MM.1S (cell line): ENCODE data around the gene IRS1.
A peak's percentile ranks its signal among the peaks of the same experiment; 100 is the strongest.

ENCODE experiments used
- DNase-seq: peaks from one replicate; pipeline ENCODE4 v3.0.0-alpha.2; 2015
- H2AFZ ChIP-seq: fragments of 300-600 bp; sonication (generic); 2 replicates; pipeline ENCODE4 v1.6.0; 2016; ENCODE audit warnings: antibody characterized with exemption, low read length
- H3F3A ChIP-seq: fragments of 300-600 bp; sonication (generic); 2 replicates; pipeline ENCODE4 v1.6.1; 2016; ENCODE audit warnings: mild to moderate bottlenecking, antibody characterized with exemption, low read length, moderate library complexity, mixed read lengths; ENCODE audit not compliant: insufficient read depth
- H3K27ac ChIP-seq: fragments of 300-600 bp; sonication (generic); 2 replicates; pipeline ENCODE4 v1.5.1; 2016; ENCODE audit warnings: mild to moderate bottlenecking, low read length
- H3K27me3 ChIP-seq: fragments of 300-600 bp; sonication (generic); replicated peaks from 2 replicates; pipeline ENCODE4 v1.6.0; 2016; ENCODE audit warnings: low read length; ENCODE audit not compliant: insufficient read depth
- H3K36me3 ChIP-seq: fragments of 300-600 bp; sonication (generic); replicated peaks from 2 replicates; pipeline ENCODE4 v1.6.1; 2016; ENCODE audit warnings: mild to moderate bottlenecking, low read length, mixed read lengths; ENCODE audit not compliant: insufficient read depth
- H3K4me1 ChIP-seq: fragments of 300-600 bp; sonication (generic); 2 replicates; pipeline ENCODE4 v1.6.1; 2016; ENCODE audit warnings: low read length, mixed read lengths
- H3K4me2 ChIP-seq: fragments of 300-600 bp; sonication (generic); 2 replicates; pipeline ENCODE4 v1.6.0; 2016; ENCODE audit warnings: low read depth, low read length
- H3K4me3 ChIP-seq: fragments of 300-600 bp; sonication (generic); 2 replicates; pipeline ENCODE4 v1.5.1; 2016; ENCODE audit warnings: low read length, mixed read lengths
- H3K79me2 ChIP-seq: fragments of 300-600 bp; sonication (generic); 2 replicates; pipeline ENCODE4 v1.6.1; 2016; ENCODE audit warnings: mixed run types, low read length, mixed read lengths
- H3K9ac ChIP-seq: fragments of 300-600 bp; sonication (generic); 2 replicates; pipeline ENCODE4 v1.6.1; 2016; ENCODE audit warnings: low read length, mixed read lengths
- H3K9me2 ChIP-seq: fragments of 300-600 bp; sonication (generic); replicated peaks from 2 replicates; pipeline ENCODE4 v1.6.1; 2016; ENCODE audit warnings: mild to moderate bottlenecking, low read length, mixed read lengths; ENCODE audit not compliant: insufficient read depth
- H3K9me3 ChIP-seq: fragments of 300-600 bp; sonication (generic); replicated peaks from 2 replicates; pipeline ENCODE4 v1.6.1; 2016; ENCODE audit warnings: mild to moderate bottlenecking, low read length, mixed read lengths; ENCODE audit not compliant: insufficient read depth
- H4K20me1 ChIP-seq: fragments of 300-600 bp; sonication (generic); 2 replicates; pipeline ENCODE4 v1.6.1; 2016; ENCODE audit warnings: mild to moderate bottlenecking, low read length, moderate library complexity, mixed read lengths; ENCODE audit not compliant: insufficient read depth
- EZH2 ChIP-seq: fragments of 300-600 bp; sonication (generic); optimal IDR thresholded peaks from 2 replicates; pipeline ENCODE3; 2017; ENCODE audit warnings: low read depth, mild to moderate bottlenecking, antibody characterized with exemption, low read length, mixed read lengths
- EZH2phosphoT487 ChIP-seq: fragments of 300-600 bp; sonication (generic); IDR thresholded peaks from 2 replicates; pipeline ENCODE4 v1.6.1; 2018; ENCODE audit warnings: antibody characterized with exemption, low read length
- TF ChIP-seq, protein P1 (sequence below): fragments of 300-600 bp; sonication (generic); IDR thresholded peaks from 2 replicates; pipeline ENCODE4 v1.5.1; 2016; ENCODE audit warnings: antibody characterized with exemption, low read length, mixed read lengths

The IRS1 gene

DNA sequence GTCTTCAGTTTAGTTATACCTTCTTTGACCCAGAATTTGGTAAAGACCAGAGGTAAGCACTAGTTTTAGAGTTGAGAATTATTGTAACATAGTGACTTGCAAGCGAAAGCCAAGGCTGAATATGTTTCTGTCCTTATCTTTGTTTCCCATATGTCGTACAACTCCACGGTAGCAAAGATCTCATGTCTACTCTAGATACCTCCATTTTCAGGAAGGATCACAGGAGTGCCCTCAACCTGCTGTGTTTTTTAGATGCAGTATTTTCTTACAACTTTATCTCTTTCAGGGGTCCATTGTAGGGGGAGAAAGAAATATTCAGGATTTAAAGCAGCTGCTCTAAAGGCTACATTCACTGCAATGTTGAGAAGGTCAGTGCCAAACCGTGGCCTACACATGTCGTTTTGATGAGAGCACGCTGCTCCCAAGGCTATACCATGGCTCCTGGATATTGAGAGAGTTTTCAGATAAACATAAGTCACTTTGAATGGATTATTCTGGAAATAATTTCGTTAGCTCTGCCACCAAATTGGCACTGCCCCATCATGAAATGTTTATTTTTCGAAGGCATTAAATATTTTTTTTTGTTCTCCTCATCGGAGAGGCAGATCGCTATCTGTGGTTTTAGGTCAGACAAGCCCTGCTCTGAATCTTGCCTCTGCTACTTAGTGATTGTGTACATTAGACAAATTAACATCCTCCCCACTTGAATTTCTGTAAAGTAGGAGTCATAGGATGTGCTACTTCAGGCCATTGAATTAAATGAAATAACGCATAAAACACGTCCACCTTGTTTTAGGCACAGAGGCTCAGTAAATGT, 38.4 kb upstream of the IRS1 start:
- H3K4me1 ChIP-seq, result peaks cover 18% of the 10 kb centered on the region
- H3K9me2 ChIP-seq, result no peaks in the 10 kb centered on the region
- peaks cover 18% of the 10 kb centered on the region for H3F3A ChIP-seq
- no peak for DNase-seq
- H3K27me3 ChIP-seq, result no peaks in the 10 kb centered on the region
- H3K4me3 ChIP-seq, result no peak overlapping the region
- TF ChIP-seq EZH2phosphoT487 (no peak), EZH2 (no peak)
- TF ChIP-seq, protein P1, sequence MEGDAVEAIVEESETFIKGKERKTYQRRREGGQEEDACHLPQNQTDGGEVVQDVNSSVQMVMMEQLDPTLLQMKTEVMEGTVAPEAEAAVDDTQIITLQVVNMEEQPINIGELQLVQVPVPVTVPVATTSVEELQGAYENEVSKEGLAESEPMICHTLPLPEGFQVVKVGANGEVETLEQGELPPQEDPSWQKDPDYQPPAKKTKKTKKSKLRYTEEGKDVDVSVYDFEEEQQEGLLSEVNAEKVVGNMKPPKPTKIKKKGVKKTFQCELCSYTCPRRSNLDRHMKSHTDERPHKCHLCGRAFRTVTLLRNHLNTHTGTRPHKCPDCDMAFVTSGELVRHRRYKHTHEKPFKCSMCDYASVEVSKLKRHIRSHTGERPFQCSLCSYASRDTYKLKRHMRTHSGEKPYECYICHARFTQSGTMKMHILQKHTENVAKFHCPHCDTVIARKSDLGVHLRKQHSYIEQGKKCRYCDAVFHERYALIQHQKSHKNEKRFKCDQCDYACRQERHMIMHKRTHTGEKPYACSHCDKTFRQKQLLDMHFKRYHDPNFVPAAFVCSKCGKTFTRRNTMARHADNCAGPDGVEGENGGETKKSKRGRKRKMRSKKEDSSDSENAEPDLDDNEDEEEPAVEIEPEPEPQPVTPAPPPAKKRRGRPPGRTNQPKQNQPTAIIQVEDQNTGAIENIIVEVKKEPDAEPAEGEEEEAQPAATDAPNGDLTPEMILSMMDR, result no peak
- H3K9me3 ChIP-seq, result no peaks in the 10 kb centered on the region
- H3K27ac ChIP-seq, result no peak overlapping the region
- H3K79me2 ChIP-seq, result peaks cover 48% of the 10 kb centered on the region
- H3K4me2 ChIP-seq, result no peak overlapping the region
- H4K20me1 ChIP-seq, result no peaks in the 10 kb centered on the region
- H3K36me3 ChIP-seq, result no peaks in the 10 kb centered on the region; the same call in 1 of the 2 replicates
- H3K9ac ChIP-seq, result no peak overlapping the region
- H2AFZ ChIP-seq, result no peak overlapping the region

DNA sequence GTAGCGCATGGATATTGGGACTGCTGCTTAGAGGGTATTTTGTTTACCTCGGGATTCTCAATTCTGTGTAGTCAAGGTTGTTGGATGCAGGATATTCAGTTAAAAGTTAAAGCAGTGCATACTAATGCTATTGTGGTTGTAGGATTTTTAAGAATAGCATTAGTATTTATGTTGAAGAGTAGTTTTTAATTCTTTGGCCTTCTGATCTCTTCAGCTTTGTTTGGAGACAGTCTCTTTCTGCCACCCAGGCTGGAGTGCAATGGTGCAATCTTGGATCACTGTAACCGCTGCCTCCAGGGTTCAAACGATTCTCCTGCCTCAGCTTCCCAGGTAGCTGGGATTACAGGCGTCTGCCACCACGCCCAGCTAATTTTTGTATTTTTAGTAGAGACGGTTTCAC, 37.7 kb upstream of the IRS1 start:
- H3K4me3 ChIP-seq, result peak overlapping the region; percentile 82
- H3K4me2 ChIP-seq, result peak overlapping the region; percentile 97
- no peak overlapping the region for H2AFZ ChIP-seq
- H3K36me3 ChIP-seq, result no peaks in the 10 kb centered on the region; the same call in 1 of the 2 replicates
- TF ChIP-seq EZH2 (no peak), EZH2phosphoT487 (no peak)
- TF ChIP-seq, protein P1, result no peak
- DNase-seq, result no peak
- peaks cover 18% of the 10 kb centered on the region for H3F3A ChIP-seq
- H3K4me1 ChIP-seq, result peaks cover 13% of the 10 kb centered on the region
- peak overlapping the region; percentile 98; the same call in 1 of the 2 replicates for H3K9ac ChIP-seq
- H3K27me3 ChIP-seq, result no peaks in the 10 kb centered on the region
- H3K79me2 ChIP-seq, result peaks cover 45% of the 10 kb centered on the region
- no peaks in the 10 kb centered on the region for H3K9me3 ChIP-seq
- peak overlapping the region; percentile 99; the same call in 1 of the 2 replicates for H3K27ac ChIP-seq
- no peaks in the 10 kb centered on the region for H4K20me1 ChIP-seq
- no peaks in the 10 kb centered on the region for H3K9me2 ChIP-seq

DNA sequence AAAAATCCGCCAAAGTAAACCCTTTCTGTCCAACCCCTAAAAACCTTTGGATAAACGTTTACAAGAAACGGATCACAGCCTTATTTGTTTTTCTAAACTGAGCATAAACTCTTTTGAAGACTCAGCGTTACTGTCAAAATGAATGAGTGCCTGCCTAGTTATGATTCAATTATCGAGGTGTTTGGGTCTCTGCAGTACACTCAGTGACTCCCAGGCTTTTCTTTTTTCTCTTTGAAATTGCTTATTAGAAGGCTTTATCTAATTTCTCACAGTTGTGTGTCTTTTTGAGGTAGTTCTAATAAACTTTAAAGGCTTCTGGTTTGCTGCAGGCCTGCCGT, 36.9 kb upstream of the IRS1 start:
- H3K36me3 ChIP-seq, result no peaks in the 10 kb centered on the region; the same call in 1 of the 2 replicates
- no peaks in the 10 kb centered on the region for H3K9me2 ChIP-seq
- H3K4me2 ChIP-seq, result peak overlapping the region; percentile 97
- no peaks in the 10 kb centered on the region for H3K27me3 ChIP-seq
- H3K9ac ChIP-seq, result peak overlapping the region; percentile 98
- H3K79me2 ChIP-seq, result peaks cover 43% of the 10 kb centered on the region
- no peaks in the 10 kb centered on the region for H4K20me1 ChIP-seq
- no peak for DNase-seq
- H3K27ac ChIP-seq, result peak overlapping the region; percentile 99
- peak overlapping the region; percentile 82 for H3K4me3 ChIP-seq
- H3K4me1 ChIP-seq, result peaks cover 12% of the 10 kb centered on the region
- TF ChIP-seq EZH2phosphoT487, result no peak
- TF ChIP-seq, protein P1, result no peak
- TF ChIP-seq EZH2, result no peak
- H3K9me3 ChIP-seq, result no peaks in the 10 kb centered on the region
- H3F3A ChIP-seq, result peaks cover 18% of the 10 kb centered on the region
- peak overlapping the region; percentile 57 for H2AFZ ChIP-seq
